ENCODE measurements around the gene AEBP1.
A peak's percentile ranks its signal among the peaks of the same experiment; 100 is the strongest.

AEBP1 gene

GRCh38 chr7:44103923-44104859 lies at the start of gene AEBP1:
Gene AEBP1 (plus strand): TSS chr7:44104345. CDS start chr7:44104666, 321 bp downstream.
- peaks cover 51% of the 10 kb centered on the region for H3K4me1 ChIP-seq (ENCODE audit: insufficient read depth, low read length, poor library complexity, severe bottlenecking)
- H3K9me3 ChIP-seq (ENCODE audit: insufficient read depth, low read depth, low read length), result no peaks in the 10 kb centered on the region
- H3K27me3 ChIP-seq (ENCODE audit: insufficient read depth, low read length, poor library complexity, severe bottlenecking), result no peaks in the 10 kb centered on the region
- peaks cover 33% of the 10 kb centered on the region for H4K20me1 ChIP-seq (ENCODE audit: insufficient read depth, low read length, poor library complexity, severe bottlenecking)
- peak within 1 kb of the TSS; percentile 97 for H3K9ac ChIP-seq (ENCODE audit: low read depth, low read length, poor library complexity, severe bottlenecking)
- H3K79me2 ChIP-seq (ENCODE audit: insufficient read depth, low read length), result peaks cover 50% of the 10 kb centered on the region
- peak within 1 kb of the TSS; percentile 94 for H3K4me3 ChIP-seq (ENCODE audit: low read length, poor library complexity, severe bottlenecking)
- H2AFZ ChIP-seq (ENCODE audit: low read length), result peak within 1 kb of the TSS; percentile 80
- no peaks in the 10 kb centered on the region for H3K9me2 ChIP-seq (replicated peaks; ENCODE audit: low read depth, low read length)
- no peaks in the 10 kb centered on the region for H3F3A ChIP-seq (ENCODE audit: low read depth)
- TF ChIP-seq CTCF (conservative IDR thresholded peaks at IDR 0.05; ENCODE audit: low read length) (peak; percentile 31), EZH2phosphoT487 (IDR thresholded peaks at IDR 0.05; ENCODE audit: borderline replicate concordance) (no peak)
- no peaks in the 10 kb centered on the region for H3K36me3 ChIP-seq (ENCODE audit: insufficient read depth, low read length)
- peak within 1 kb of the TSS; percentile 91 for H3K4me2 ChIP-seq (ENCODE audit: low read depth, low read length, poor library complexity, severe bottlenecking)

GRCh38 chr7:44056681-44057080 lies 47.5 kb upstream of the AEBP1 start:
- Histone ChIP-seq H3K9me3 (ENCODE audit: insufficient read depth, low read depth, low read length) (no peaks in the 10 kb centered on the region), H3K27me3 (ENCODE audit: insufficient read depth, low read length, poor library complexity, severe bottlenecking) (no peaks in the 10 kb centered on the region), H2AFZ (ENCODE audit: low read length) (no peak overlapping the region), H4K20me1 (ENCODE audit: insufficient read depth, low read length, poor library complexity, severe bottlenecking) (no peaks in the 10 kb centered on the region), H3K36me3 (ENCODE audit: insufficient read depth, low read length) (peaks cover 70% of the 10 kb centered on the region; the same call in 1 of the 2 replicates), H3F3A (ENCODE audit: low read depth) (no peaks in the 10 kb centered on the region), H3K79me2 (ENCODE audit: insufficient read depth, low read length) (peaks cover 6% of the 10 kb centered on the region; the same call in 1 of the 2 replicates), H3K9ac (ENCODE audit: low read depth, low read length, poor library complexity, severe bottlenecking) (no peak overlapping the region), H3K4me3 (ENCODE audit: low read length, poor library complexity, severe bottlenecking) (no peak overlapping the region), H3K4me1 (ENCODE audit: insufficient read depth, low read length, poor library complexity, severe bottlenecking) (no peaks in the 10 kb centered on the region), H3K4me2 (ENCODE audit: low read depth, low read length, poor library complexity, severe bottlenecking) (no peak overlapping the region), H3K9me2 (replicated peaks; ENCODE audit: low read depth, low read length) (no peaks in the 10 kb centered on the region)
- TF ChIP-seq CTCF (conservative IDR thresholded peaks at IDR 0.05; ENCODE audit: low read length) (no peak), EZH2phosphoT487 (IDR thresholded peaks at IDR 0.05; ENCODE audit: borderline replicate concordance) (no peak)

GRCh38 chr7:44057181-44057848 lies 46.8 kb upstream of the AEBP1 start:
- H3K4me2 ChIP-seq (ENCODE audit: low read depth, low read length, poor library complexity, severe bottlenecking), result no peak overlapping the region
- H3K9ac ChIP-seq (ENCODE audit: low read depth, low read length, poor library complexity, severe bottlenecking), result no peak overlapping the region
- no peak for TF ChIP-seq EZH2phosphoT487 (IDR thresholded peaks at IDR 0.05; ENCODE audit: borderline replicate concordance)
- no peak for TF ChIP-seq CTCF (conservative IDR thresholded peaks at IDR 0.05; ENCODE audit: low read length)
- H3K9me2 ChIP-seq (replicated peaks; ENCODE audit: low read depth, low read length), result no peaks in the 10 kb centered on the region
- no peaks in the 10 kb centered on the region for H3F3A ChIP-seq (ENCODE audit: low read depth)
- no peaks in the 10 kb centered on the region for H3K27me3 ChIP-seq (ENCODE audit: insufficient read depth, low read length, poor library complexity, severe bottlenecking)
- H3K4me1 ChIP-seq (ENCODE audit: insufficient read depth, low read length, poor library complexity, severe bottlenecking), result no peaks in the 10 kb centered on the region
- no peak overlapping the region for H2AFZ ChIP-seq (ENCODE audit: low read length)
- no peaks in the 10 kb centered on the region for H4K20me1 ChIP-seq (ENCODE audit: insufficient read depth, low read length, poor library complexity, severe bottlenecking)
- H3K36me3 ChIP-seq (ENCODE audit: insufficient read depth, low read length), result peaks cover 70% of the 10 kb centered on the region; the same call in 1 of the 2 replicates
- H3K4me3 ChIP-seq (ENCODE audit: low read length, poor library complexity, severe bottlenecking), result no peak overlapping the region
- peaks cover 6% of the 10 kb centered on the region; the same call in 1 of the 2 replicates for H3K79me2 ChIP-seq (ENCODE audit: insufficient read depth, low read length)
- H3K9me3 ChIP-seq (ENCODE audit: insufficient read depth, low read depth, low read length), result no peaks in the 10 kb centered on the region

Data from Loucy (cell line).